ENCODE results near the gene GABRG3.
"Not testable (repeated sequence)": the region's sequence is repeated elsewhere in the genome, so short reads cannot be mapped to it uniquely, and the experiment has no call there.

The GABRG3 gene

GRCh38 chr15:27191515-27191914 is 220.5 kb downstream of the GABRG3 start:
- DNase-seq: not testable (repeated sequence)

- no peak for DNase-seq
Observed at GRCh38 chr15:27196691-27197090, 225.7 kb downstream of the GABRG3 start.

GRCh38 chr15:27201425-27201824 is 230.4 kb downstream of the GABRG3 start:
- no peak for DNase-seq

- DNase-seq: no peak
Observed at GRCh38 chr15:27210176-27210575, 239.2 kb downstream of the GABRG3 start.

GRCh38 chr15:27214032-27214431 is 243.1 kb downstream of the GABRG3 start:
- DNase-seq: no peak

- DNase-seq: no peak
Observed at GRCh38 chr15:27214961-27215360, 244.0 kb downstream of the GABRG3 start.

- DNase-seq: no peak
Observed at GRCh38 chr15:27218426-27218825, 247.4 kb downstream of the GABRG3 start.

GRCh38 chr15:27219636-27220035 is 248.7 kb downstream of the GABRG3 start:
- no peak for DNase-seq

GRCh38 chr15:27220199-27220598 is 249.2 kb downstream of the GABRG3 start:
- DNase-seq: no peak

GRCh38 chr15:27222479-27222878 is 251.5 kb downstream of the GABRG3 start:
- no peak for DNase-seq

GRCh38 chr15:27223179-27223578 is 252.2 kb downstream of the GABRG3 start:
- no peak for DNase-seq

GRCh38 chr15:27231811-27232210 is 260.8 kb downstream of the GABRG3 start:
- DNase-seq: no peak

GRCh38 chr15:27232876-27233275 is 261.9 kb downstream of the GABRG3 start:
- no peak for DNase-seq

- DNase-seq: no peak
Observed at GRCh38 chr15:27234593-27234992, 263.6 kb downstream of the GABRG3 start.

GRCh38 chr15:27235161-27235560 is 264.2 kb downstream of the GABRG3 start:
- DNase-seq: no peak

- DNase-seq: no peak
Observed at GRCh38 chr15:27235681-27236080, 264.7 kb downstream of the GABRG3 start.

- DNase-seq: no peak
Observed at GRCh38 chr15:27237319-27237939, 266.4 kb downstream of the GABRG3 start.

GRCh38 chr15:27238209-27238608 is 267.2 kb downstream of the GABRG3 start:
- DNase-seq: no peak

- DNase-seq: no peak
Observed at GRCh38 chr15:27238707-27239423, 267.9 kb downstream of the GABRG3 start.

GRCh38 chr15:27241943-27242342 is 271.0 kb downstream of the GABRG3 start:
- no peak for DNase-seq

- DNase-seq: no peak
Observed at GRCh38 chr15:27244047-27244446, 273.1 kb downstream of the GABRG3 start.

GRCh38 chr15:27248251-27248650 is 277.3 kb downstream of the GABRG3 start:
- DNase-seq: no peak

GRCh38 chr15:27249046-27249759 is 278.2 kb downstream of the GABRG3 start:
- no peak for DNase-seq

- no peak for DNase-seq
Observed at GRCh38 chr15:27249760-27250109, 278.8 kb downstream of the GABRG3 start.

All from activated naive CD4-positive, alpha-beta T cell (primary cell).